Prostate gland (tissue), 2 donors: ENCODE results near the gene ITPKB. TPM values are rescaled to one million over a fixed set of nuclear protein-coding genes. Genes with fewer than 3 reads are reported as not detected.

Source experiments
- DNase-seq: peaks from one replicate; pipeline ENCODE4 v3.0.0-alpha.2; 2019; ENCODE audit warnings: low spot score
- H3K27ac ChIP-seq, 2 donors: fragments of 200-600 bp; sonication (generic); 2 replicates each; pipeline ENCODE4 v1.5.1; 2017 to 2019
- H3K27me3 ChIP-seq: fragments of 200-600 bp; sonication (generic); replicated peaks from 2 replicates; pipeline ENCODE4 v1.5.1; 2019; ENCODE audit not compliant: insufficient read depth
- H3K36me3 ChIP-seq, 2 donors: fragments of 200-600 bp; sonication (generic); 1 replicate in 1 of 2; 2 replicates in 1 of 2; pipeline versions ENCODE4 v1.5.1 to v1.8.1; 2017 to 2019
- H3K4me1 ChIP-seq: fragments of 200-600 bp; sonication (generic); replicated peaks from 2 replicates; pipeline ENCODE4 v1.5.1; 2019
- H3K4me3 ChIP-seq, 2 donors: fragments of 200-600 bp; sonication (generic); 2 replicates each; pipeline ENCODE4 v1.5.1; 2017 to 2019
- H3K9me3 ChIP-seq: fragments of 200-600 bp; sonication (generic); 2 replicates; pipeline ENCODE4 v1.5.1; 2017
- POLR2A ChIP-seq: fragments of 450-650 bp; IDR thresholded peaks from one replicate; pipeline ENCODE4 v1.6.1; 2016; ENCODE audit warnings: antibody characterized with exemption, mild to moderate bottlenecking
- POLR2AphosphoS5 ChIP-seq: sonication (generic); formaldehyde crosslinking; IDR thresholded peaks from one replicate; pipeline ENCODE4 v1.6.1; 2017; ENCODE audit warnings: antibody characterized with exemption
- WGBS: methylation state at CpG from one replicate; pipeline ENCODE4 v1.1.5; 2018; 5-methylcytosine and 5-hydroxymethylcytosine counted together
- intact Hi-C: fragments of 100-400 bp; cut with DNase I; formaldehyde crosslinking; loops from one replicate; pipeline ENCODE4 v1.14.2; 2022
- total RNA-seq, 2 donors: library from RNA; depleted of rRNA; stranded (reverse); fragments of >200 nt; gene quantifications; one replicate each; pipeline ENCODE4 v1.1.0, GENCODE V29; 2016
- TF ChIP-seq, protein P1 (sequence below), 4 experiments: fragments of 200-600 bp in 2 of 4; fragments of 450-650 bp in 2 of 4; sonication (generic) in 2 of 4; IDR thresholded peaks; 1 replicate in 3 of 4; 2 replicates in 1 of 4; pipeline ENCODE4 v1.5.1; 2016 to 2019; ENCODE audit warnings: antibody characterized with exemption in 4 of 4, mild to moderate bottlenecking in 2 of 4, moderate library complexity in 2 of 4

The ITPKB gene
- total RNA-seq, 2 donors from 2014 or later = 47.5 to 49.2 TPM

GRCh38 chr1:226666164-226666506 is 72.9 kb downstream of the ITPKB start:
- Histone ChIP-seq H3K4me1 (peaks cover 32% of the 10 kb centered on the region), H3K27me3 (no peaks in the 10 kb centered on the region), H3K9me3 (no peaks in the 10 kb centered on the region), H3K36me3 (no peaks in the 10 kb centered on the region), H3K27ac (peak overlapping the region in 1 of 2 donors; percentile 62), H3K4me3 (no peak overlapping the region)
- WGBS = 94% methylated on average over 6 of the region's 6 CpGs
- no peak for DNase-seq
- TF ChIP-seq, protein P1, sequence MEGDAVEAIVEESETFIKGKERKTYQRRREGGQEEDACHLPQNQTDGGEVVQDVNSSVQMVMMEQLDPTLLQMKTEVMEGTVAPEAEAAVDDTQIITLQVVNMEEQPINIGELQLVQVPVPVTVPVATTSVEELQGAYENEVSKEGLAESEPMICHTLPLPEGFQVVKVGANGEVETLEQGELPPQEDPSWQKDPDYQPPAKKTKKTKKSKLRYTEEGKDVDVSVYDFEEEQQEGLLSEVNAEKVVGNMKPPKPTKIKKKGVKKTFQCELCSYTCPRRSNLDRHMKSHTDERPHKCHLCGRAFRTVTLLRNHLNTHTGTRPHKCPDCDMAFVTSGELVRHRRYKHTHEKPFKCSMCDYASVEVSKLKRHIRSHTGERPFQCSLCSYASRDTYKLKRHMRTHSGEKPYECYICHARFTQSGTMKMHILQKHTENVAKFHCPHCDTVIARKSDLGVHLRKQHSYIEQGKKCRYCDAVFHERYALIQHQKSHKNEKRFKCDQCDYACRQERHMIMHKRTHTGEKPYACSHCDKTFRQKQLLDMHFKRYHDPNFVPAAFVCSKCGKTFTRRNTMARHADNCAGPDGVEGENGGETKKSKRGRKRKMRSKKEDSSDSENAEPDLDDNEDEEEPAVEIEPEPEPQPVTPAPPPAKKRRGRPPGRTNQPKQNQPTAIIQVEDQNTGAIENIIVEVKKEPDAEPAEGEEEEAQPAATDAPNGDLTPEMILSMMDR (IDR thresholded peaks at IDR 0.05) = no peak
- TF ChIP-seq POLR2A (no peak), POLR2AphosphoS5 (no peak)
- intact Hi-C loops = no loop called here

DNA sequence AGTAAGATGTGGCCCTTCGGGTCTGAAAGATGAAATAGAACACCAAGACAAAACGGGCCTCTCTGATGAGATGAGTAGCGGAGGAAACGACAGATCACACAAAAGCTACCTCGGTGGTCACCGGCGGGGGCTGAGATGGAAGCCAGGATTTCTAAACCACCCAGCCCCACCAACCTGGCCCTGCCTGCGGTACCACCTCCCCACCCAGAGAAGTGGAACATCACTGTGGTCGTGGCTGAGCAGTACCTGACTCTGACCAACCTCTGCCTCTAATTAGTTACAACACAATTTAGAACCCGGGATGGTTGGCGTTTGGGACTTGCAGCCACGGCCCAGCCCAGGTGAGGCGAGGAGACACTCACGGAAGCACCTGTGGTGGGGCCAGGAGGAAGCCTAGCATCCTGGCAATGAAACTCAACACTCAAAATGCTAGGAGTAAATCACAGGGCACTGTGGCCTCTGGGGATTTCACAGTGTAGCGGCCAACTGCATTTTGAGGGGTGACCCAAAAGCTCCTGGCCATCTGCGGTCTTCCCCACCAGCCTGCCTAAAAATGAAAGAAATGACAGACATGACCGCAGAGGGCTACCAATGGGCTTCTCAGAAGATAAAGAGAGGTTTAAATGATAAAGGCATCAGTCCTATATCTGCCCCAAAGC is 73.4 kb downstream of the ITPKB start:
- Histone ChIP-seq H3K4me3 (no peak overlapping the region), H3K9me3 (no peaks in the 10 kb centered on the region), H3K27me3 (no peaks in the 10 kb centered on the region), H3K4me1 (peaks cover 32% of the 10 kb centered on the region), H3K27ac (peak overlapping the region; percentile 62 to 74), H3K36me3 (no peaks in the 10 kb centered on the region)
- DNase-seq = no peak
- TF ChIP-seq POLR2A (no peak), POLR2AphosphoS5 (no peak)
- TF ChIP-seq, protein P1 (IDR thresholded peaks at IDR 0.05) = no peak
- WGBS = 93% methylated on average over 17 of the region's 17 CpGs
- intact Hi-C loops = no loop called here

- Histone ChIP-seq H3K4me1 (peaks cover 35% of the 10 kb centered on the region), H3K36me3 (no peaks in the 10 kb centered on the region), H3K9me3 (no peaks in the 10 kb centered on the region), H3K27ac (peak overlapping the region; percentile 62 to 74), H3K4me3 (no peak overlapping the region), H3K27me3 (no peaks in the 10 kb centered on the region)
- 49% methylated on average over 15 of the region's 15 CpGs for WGBS
- TF ChIP-seq POLR2AphosphoS5 = peak; percentile 48
- no peak for TF ChIP-seq POLR2A
- TF ChIP-seq, protein P1 (IDR thresholded peaks at IDR 0.05) = no peak
- DNase-seq = no peak
- intact Hi-C loops = loop anchor here (5.0 kb wide), 1 partner anchor 73 kb away; the partner anchor contains the start of gene ITPKB
Measured at GRCh38 chr1:226664413-226665101, 74.5 kb downstream of the ITPKB start.

- Histone ChIP-seq H3K27me3 (no peaks in the 10 kb centered on the region), H3K4me1 (peaks cover 40% of the 10 kb centered on the region), H3K36me3 (no peaks in the 10 kb centered on the region), H3K9me3 (no peaks in the 10 kb centered on the region), H3K27ac (peak overlapping the region; percentile 62 to 74), H3K4me3 (no peak overlapping the region)
- DNase-seq = no peak
- intact Hi-C loops = loop anchor here (5.0 kb wide), 1 partner anchor 74 kb away; the partner anchor contains the start of gene ITPKB
- TF ChIP-seq, protein P1 (IDR thresholded peaks at IDR 0.05) = no peak
- TF ChIP-seq POLR2AphosphoS5 = no peak
- no peak for TF ChIP-seq POLR2A
- WGBS = 82% methylated on average over 7 of the region's 7 CpGs
Measured at GRCh38 chr1:226663327-226663704, 75.8 kb downstream of the ITPKB start.
